VCaP (cell line): ENCODE results near the gene SH3YL1.
A peak's percentile ranks its signal among the peaks of the same experiment; 100 is the strongest.

ENCODE experiments used
- H3K27ac ChIP-seq: fragments of 450-650 bp; 2 replicates; pipeline ENCODE4 v1.5.1; 2017
- CTCF ChIP-seq: fragments of 450-650 bp; conservative IDR thresholded peaks from 2 replicates; pipeline ENCODE4 v1.5.1; 2017; ENCODE audit warnings: mild to moderate bottlenecking, moderate library complexity

SH3YL1 gene

GRCh38 chr2:279956-280649, 16.3 kb upstream of the SH3YL1 start:
- no peak for TF ChIP-seq CTCF
- H3K27ac ChIP-seq, result no peak overlapping the region

DNA sequence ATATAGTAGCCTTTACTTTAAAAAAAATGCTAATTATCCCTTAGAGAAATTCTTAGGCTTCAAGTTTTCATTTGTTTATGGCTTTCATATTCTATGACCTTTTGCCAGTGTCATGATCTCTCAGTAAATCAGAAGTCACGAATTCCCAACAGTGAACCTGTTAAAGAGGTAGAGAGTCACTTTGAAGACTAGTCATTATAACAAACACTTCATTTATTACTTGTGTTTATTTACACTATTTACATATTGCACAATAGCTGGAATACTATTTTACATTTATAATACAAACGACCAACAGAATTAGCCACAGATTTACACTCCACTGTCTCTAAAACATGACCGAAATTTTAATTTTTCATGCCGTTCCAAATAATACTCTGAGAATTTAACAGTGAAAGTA, 15.5 kb upstream of the SH3YL1 start:
- H3K27ac ChIP-seq, result no peak overlapping the region
- TF ChIP-seq CTCF, result no peak

DNA sequence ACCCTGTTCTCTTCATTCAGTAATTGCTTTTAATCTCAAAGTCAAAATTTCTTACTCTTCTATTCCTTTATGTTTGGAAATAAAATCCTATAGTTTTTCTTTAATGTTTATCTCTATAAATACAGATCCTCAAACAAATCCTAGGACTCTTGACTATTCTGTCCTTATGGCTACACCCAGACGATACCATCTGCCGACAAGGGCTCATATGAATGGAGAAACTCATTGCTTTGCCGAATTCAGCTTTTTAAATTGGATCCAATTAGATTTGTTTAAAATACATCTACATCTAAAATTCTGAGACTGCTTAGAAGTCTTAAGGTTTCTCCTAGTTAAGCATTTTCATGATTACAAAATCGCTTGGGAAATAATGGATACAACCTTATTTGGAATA, 15.1 kb upstream of the SH3YL1 start:
- no peak overlapping the region for H3K27ac ChIP-seq
- TF ChIP-seq CTCF, result no peak

GRCh38 chr2:278312-278926, 14.6 kb upstream of the SH3YL1 start:
- H3K27ac ChIP-seq, result no peak overlapping the region
- TF ChIP-seq CTCF, result no peak

DNA sequence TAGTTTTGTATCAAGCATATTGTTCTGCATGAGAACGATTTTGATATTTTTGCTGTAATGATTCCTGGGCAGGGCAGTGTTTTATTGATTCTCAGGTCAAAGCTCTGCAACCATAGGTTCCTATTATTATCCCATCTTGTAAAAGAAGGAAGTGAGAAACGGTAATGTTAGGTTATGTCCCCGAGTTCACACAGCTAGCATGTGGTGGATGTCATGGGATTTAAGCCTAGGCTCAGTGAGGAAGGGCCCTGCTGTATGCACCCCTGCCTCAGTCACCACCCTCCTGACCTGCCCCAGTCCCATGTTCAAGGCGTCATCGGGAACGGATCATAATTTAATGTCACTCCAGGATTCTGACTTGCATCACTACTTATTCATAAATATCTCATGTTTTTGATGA, 11.6 kb upstream of the SH3YL1 start:
- H3K27ac ChIP-seq, result no peak overlapping the region
- TF ChIP-seq CTCF, result no peak

DNA sequence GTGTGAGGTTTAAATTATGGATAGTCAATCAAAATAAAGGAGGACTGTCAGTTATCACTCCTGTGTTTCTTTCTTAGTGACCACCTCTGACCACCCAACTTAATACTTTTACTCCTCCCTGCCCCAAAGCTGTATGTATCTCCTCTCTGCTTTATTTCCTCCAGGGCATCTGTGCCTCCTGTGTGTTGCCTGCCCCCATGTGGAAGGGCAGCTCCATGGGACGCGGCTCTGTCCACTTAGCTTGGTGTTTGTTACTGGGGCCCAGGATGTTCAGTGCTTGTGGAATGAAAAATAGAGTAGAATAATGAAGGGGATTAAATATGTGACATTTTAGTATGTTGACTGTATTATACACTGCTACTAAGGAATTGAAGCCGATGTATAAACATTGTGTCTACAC, 10.7 kb upstream of the SH3YL1 start:
- peak; percentile 25; the same call in 1 of the 2 replicates for TF ChIP-seq CTCF
- H3K27ac ChIP-seq, result no peak overlapping the region

- TF ChIP-seq CTCF, result no peak
- H3K27ac ChIP-seq, result no peak overlapping the region
These were observed 9.5 kb upstream of the SH3YL1 start for GRCh38 chr2:273333-273732.
